ENCODE measurements around the gene ANKRD36B. TPM values are rescaled to one million over a fixed set of nuclear protein-coding genes. Genes with fewer than 3 reads are reported as not detected.
A peak's percentile ranks its signal among the peaks of the same experiment; 100 is the strongest.
"Not testable (repeated sequence)": the region's sequence is repeated elsewhere in the genome, so short reads cannot be mapped to it uniquely, and the experiment has no call there.

ANKRD36B gene
- 2.4 and 3.9 TPM in 2 replicates for total RNA-seq (2014; rRNA removed; shearing (Covaris generic))

DNA sequence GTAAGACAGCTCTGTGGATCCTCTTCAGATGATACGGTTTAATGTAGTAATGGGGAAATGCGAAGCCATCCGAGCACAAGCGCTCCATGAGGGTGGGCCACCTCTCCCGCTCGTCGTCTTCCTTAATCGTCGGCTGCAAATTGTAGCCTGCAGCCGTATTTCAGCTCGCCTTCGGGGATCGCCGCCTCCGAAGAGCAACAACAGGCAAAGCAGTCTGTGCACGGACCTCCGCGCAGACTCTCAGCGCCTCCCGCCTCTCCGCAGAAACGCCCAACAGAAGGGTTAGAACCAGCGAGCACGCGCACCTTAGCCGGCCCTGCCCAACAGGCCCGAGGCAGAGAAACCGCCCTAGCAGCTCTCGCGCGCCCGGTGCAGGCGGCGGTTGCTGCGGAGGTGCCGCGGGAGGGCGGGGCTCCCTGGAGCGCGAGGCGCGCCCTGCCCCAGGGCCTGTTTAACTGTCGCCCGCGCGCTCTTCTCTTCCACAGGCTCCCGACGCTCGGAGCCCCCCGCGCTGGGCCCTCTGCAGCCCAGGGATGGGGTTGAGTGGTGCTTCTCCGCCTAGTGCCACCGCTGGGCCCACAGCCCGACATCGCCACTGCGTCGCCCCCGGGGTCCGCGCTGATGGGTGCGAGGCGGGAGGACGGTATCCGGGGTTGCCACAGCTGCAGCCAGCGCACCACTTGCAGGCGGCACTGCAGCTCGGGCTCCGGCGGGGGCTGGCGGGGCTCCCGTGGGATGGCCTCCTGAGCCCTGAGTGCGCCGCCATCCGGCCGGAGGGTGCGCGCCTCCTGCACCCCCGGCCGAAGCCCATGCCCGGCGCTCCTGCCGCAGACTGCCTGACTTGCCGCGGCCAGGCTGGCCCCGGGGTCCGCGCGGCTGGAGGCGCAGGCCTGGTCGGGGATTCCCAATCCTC, at the start of gene ANKRD36B:
Gene ANKRD36B (minus strand): TSS at position 280 of the 913 bp plus-strand sequence. CDS start 192 bp downstream, at position 88.
- peak; percentile 54 for DNase-seq (ENCODE audit: low spot score)

DNA sequence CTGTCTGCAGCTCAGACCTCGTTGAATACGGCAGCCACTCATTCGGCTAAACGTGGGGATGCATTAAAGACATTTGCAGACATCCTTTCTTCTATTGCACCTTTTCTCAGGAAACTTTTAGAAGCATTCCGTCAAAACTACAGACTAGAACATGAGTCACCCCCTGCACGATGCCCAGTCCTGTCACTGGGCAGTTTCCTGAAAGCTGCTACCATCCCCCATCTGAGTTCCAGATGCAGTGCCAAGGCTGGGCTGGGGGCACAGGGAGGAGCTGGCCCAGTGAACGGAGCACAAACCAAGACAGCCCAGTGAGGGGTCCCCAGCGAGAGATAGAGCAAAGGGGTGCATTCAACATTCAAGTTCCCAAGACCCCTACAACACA, 36.4 kb upstream of the ANKRD36B start:
- not testable (repeated sequence) for DNase-seq (ENCODE audit: low spot score)

DNA sequence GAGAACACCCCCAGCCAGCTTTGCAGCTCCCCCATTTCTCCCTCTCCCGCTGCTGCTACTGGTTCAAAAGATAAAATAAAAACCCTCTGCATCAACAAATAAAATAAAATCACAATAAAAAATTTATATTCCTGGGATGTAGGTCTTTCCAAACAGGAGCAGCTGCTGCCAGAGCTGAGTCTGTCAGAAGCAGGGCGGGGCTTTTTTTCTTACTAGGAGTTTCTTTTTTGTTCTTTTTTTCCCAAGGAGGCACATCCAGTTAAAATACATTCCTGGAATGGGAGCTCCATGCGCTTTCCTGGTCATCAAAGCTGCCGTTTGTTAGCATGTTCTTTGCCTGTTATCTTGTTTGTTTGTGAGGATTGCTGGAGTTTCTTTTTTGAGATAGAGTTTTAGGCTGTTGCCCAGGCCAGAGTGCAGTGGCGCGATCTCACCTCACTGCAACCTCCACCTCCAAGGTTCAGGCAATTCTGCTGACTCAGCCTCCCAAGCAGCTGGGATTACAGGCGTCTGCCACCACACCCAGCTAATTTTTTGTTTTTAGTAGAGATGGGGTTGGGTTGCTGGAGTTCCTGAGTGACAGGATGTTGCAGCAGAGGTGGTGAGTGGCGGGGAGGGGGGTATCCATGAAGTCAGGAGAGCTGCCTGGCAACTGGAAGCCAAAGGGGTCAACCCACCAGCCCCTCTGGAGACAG, 35.8 kb upstream of the ANKRD36B start:
- DNase-seq (ENCODE audit: low spot score), result not testable (repeated sequence)

DNA sequence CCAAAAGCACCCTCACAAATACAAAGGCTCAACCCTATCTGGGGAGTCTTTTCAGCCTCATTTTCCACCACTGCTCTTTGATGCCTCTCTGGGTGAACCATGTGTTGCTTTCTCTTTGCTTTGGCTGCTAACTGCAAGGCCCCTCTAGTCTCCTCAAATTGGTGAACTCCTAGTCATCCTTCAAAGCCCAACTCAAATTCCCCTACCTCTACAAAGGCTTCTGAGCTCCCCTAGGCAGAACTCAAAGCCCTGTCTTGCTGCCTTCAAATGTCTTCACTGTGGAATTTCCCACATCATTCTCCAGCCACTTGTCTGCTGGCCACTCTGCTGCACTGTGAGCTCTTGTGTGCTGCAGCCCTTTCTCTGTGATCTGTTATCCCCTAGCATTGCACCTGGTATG, 33.3 kb upstream of the ANKRD36B start:
- DNase-seq (ENCODE audit: low spot score), result not testable (repeated sequence)

DNA sequence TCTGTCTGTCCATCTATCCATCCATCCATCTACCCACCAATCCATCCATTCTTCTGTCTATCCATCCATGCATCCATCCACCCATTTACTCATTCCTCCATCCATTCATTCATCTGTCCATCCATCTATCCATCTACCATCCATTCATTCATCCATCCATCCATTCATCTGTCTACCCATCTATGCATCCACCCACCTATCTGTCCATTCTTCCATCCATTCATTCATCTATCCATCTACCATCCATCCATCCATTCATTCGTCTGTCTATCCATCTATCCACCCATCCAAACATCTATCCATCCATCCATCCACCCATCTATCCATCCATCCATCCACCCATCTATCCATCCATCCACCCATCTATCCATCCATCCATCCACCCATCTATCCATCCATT, 30.8 kb upstream of the ANKRD36B start:
- DNase-seq (ENCODE audit: low spot score), result not testable (repeated sequence)

DNA sequence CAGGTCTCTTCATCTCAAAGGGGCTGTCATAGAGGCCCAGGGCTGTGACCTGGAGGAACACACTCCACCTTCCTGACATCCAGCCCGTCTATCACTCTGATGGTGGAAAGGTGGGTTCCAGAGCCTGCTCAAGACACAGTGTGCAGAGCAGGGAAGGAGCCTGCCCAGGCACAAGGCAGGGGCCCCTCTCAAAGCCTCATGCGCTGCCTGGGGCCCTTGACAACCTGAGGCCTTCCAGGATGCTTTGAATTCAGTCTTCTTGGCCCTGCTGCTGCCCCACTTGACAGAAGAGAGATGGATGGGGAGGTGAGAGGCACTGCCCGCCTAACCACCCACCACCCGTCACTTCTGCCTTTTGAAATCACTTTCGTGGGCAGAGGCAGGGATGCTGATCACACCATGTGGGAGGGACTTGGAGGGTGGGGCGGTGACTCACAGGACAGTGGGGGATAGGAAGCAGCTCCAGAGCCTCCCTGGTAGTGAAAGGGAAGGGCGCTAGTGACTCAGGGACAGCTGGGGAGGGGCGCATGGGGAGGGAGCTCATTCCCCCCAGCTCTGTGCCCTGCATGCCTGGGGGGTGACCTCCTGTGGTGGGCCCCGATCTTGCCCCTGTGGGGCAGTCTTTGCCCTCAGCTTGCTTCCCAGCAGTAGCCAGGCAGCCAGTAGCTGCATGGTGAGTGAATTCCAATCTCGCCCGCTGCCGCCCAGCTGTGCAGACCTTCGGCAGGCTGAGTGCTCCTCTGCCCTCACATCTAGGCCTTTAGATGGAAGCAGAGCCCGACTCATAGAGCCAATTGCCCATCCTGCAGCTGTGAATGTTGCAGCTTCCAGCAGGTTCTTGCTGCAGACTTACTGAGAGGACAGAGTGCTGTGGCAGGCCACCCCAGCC, 29.5 kb upstream of the ANKRD36B start:
- not testable (repeated sequence) for DNase-seq (ENCODE audit: low spot score)

DNA sequence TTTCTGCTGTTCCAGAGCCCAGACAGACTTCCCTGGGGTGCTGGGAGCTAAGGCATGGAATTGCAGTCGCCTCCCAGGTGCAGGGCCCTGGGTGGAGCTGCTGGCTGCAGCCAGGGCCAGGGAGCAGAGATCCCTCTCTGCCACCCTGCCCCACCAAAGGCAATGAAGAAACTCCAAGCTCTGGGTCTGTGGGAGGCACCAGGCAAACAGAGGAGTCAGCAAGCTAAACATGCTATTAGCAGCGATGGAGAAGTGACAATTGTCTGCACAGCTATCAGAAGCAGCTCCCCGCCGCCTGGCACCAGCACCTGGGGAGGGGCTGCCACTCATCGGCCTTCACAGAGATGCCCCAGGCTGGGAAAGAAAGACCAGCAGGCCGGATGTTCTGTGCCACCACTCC, 28.2 kb upstream of the ANKRD36B start:
- DNase-seq (ENCODE audit: low spot score), result no peak

DNA sequence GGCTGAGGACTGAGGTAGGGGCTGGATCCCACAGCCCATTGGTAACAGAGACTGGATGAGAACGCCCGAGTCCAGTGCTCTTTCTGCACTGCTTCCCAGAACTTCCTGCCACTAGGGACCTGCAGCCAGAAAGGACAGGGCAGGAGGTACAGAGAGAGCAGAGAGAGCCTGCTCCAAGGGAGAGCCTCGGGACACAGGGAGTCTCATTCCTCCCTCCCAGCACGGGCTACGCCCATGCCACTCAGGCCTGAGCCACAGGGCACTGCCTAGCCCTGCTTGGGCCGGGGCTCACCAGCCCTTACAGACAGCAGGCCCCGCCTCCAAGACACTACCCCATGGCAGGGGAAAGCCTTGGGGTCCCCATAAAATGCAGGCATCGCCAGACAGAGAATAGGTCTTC, 26.1 kb upstream of the ANKRD36B start:
- not testable (repeated sequence) for DNase-seq (ENCODE audit: low spot score)

DNA sequence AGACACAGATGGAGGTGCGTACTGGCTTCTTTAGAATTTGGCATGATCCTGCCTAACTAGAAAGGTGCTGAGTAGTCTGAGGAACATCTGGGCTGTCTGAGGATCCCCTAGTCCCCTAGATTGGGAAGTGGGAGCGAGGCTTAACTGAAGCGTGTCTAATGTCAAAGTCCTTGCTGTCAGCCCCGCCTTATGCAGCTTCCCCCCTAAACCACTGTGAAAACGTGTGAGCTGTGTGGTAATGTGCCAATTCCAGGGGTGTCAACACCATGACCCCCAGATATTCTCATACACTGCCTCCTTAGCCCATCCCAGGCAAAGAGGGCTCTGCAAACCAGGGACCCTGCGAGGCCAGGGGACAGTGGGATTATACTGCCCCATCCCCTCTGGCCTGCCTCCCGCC, 22.2 kb upstream of the ANKRD36B start:
- DNase-seq (ENCODE audit: low spot score), result not testable (repeated sequence)

DNA sequence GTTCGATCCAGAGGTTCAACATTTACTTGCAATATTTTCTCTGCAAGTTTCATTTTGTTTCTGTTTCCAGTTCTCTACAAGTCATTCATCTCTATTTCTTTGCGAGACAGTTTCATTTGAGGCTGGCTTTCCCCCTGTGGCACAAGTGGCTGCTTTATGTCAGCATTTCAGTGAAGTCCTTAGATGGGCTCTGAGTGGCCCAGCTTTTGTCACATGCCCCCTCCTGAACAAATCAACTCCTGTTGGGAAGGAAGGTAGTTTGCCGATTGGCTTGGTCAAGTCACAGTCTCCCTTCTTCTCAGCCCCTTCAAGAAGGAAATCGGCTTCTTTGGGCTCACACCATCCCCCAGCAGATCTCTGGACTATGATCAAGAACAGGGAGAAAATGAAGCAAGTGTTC, 19.1 kb upstream of the ANKRD36B start:
- not testable (repeated sequence) for DNase-seq (ENCODE audit: low spot score)

DNA sequence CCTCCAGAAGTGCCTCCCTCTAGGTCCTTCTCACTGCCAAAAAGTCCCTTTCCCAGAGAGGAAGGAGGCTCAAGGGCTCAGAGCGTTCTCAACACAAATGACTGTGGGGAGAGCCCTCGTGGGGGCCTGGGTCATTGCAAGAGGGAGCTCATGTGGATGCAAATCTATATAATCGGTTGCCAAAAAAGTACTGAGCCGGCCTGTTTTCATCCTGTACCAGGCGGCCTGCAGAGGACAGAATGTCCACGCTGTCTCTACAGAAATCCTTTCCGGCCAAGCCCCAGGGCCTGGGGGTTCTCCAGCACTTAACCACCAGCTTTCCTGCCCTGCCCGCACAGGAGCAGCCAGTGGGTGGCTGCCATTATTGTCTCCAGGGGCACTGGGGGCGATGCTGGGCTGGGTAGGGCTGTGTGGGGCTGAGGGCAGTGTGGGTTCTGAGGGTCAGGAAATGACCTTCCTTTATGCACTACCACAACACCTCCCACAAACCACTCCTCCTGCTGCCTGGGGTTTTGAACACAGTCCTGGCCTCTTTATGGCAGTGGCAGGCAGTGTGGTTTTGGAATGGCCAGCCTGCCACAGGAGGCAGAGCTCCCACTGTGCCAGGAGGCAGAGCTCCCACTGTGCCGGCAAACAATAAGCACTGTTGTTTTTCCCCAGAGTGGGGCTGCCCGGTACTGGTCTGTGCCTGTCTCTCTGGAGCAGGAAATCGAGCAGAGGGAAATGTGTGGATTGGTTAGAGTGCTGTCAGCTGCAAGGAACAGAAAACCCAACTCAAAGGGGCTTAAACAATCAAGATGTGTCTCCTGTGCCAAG, 16.1 kb upstream of the ANKRD36B start:
- DNase-seq (ENCODE audit: low spot score), result not testable (repeated sequence)

DNA sequence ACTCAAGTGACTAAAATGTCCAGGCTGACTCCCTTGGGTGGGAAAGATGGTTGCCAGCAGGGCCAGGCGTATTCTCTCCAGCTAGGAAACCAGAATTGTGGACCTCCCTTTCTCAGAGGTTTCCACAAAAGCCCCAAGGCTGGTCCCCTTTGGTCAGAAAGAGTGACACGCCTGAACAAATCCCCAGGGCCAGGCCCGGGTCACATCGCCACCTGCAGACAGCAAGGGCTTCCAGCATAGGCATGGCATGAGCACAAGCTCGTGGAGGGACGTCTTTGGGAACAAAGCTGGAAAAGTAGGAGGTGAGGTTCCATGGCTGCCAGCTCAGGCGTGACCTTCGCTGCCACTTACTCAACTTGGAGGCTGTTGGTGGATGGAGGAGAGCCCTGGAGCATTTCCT, 15.4 kb upstream of the ANKRD36B start:
- DNase-seq (ENCODE audit: low spot score), result not testable (repeated sequence)

DNA sequence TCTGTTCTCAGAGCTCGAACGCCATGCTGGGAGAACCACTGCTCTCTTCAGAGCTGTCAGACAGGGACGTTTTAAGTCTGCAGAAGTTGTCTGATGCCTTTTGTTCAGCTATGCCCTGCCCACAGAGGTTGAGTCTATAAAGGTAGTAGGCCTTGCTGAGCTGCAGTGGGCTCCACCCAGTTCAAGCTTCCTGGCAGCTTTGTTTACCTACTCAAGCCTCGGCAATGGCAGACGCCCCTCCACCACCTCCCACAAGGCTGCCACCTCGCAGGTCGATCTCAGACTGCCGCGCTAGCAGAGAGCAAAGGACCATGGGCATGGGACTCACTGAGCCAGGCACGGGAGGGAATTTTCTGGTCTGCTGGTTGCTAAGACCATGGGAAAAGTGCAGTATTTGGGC, 11.9 kb upstream of the ANKRD36B start:
- DNase-seq (ENCODE audit: low spot score), result not testable (repeated sequence)

DNA sequence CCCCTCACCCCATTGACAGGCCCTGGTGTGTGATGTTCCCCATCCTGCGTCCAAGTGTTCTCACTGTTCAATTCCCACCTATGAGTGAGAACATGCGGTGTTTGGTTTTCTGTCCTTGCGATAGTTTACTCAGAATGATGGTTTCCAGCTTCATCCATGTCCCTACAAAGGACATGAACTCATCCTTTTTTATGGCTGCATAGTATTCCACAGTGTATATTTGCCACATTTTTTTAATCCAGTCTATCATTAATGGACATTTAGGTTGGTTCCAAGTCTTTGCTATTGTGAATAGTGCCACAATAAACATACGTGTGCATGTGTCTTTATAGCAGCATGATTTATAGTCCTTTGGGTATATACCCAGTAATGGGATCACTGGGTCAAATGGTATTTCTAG, 6.5 kb upstream of the ANKRD36B start:
- DNase-seq (ENCODE audit: low spot score), result not testable (repeated sequence)

DNA sequence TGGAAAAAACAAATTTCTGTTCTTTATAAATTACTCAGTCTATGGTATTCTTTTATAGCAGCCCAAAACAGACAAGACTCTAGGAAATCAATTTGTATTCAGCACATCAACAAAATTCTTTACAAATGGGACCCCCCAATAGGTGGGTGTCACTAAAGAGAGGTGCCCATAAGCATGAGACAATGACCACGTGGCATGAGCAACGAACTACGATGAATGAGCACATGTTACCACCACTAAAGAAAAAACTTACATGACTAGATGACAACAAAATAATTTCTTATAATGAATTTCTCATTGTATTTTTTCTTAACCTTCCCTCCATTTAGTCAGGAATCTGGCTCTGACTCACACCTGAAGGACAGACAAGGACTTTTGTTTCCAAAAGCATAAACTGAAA, 3.8 kb upstream of the ANKRD36B start:
- DNase-seq (ENCODE audit: low spot score), result not testable (repeated sequence)

DNA sequence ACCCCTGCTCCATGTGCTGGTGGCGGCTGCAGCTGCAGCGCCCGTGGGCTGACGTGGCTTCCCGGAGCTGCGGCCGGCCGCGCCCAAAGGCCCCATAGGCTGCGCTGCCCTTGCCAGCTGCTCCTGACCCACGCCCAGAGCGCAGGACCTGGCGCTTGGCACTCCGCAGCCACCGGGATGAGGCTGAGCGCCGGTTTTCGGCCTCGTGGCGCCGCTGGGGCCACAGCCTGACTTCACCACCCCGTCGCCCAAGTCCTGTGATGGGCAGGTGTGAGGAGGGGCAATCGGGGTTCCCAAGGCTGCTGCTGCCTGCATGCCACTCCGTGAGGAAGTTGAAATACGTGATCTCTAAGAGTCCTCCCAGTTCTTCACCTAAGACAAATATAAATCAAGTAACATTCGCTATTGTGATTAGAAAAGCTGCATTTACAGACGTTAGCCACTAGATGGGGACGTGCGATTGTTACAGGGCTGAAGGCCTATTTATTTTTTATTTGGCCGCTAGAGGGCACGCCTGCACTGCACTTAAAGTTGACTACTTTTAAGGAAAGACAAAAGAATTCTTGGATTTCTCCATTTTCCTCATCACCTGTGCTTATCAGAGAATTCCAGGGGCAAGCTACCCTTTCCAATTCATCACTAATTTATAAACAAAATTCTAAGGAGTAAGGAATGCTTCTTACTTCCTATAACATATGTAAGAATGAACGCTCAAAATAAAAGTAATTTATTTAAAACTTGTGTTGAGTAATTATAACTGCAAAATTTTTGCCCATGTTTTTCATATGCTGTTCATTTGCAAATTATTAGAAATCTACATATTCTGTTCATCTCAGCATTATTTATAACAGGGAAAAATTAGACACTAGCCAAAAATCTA, 1.1 kb upstream of the ANKRD36B start:
- DNase-seq (ENCODE audit: low spot score), result peak; percentile 78

DNA sequence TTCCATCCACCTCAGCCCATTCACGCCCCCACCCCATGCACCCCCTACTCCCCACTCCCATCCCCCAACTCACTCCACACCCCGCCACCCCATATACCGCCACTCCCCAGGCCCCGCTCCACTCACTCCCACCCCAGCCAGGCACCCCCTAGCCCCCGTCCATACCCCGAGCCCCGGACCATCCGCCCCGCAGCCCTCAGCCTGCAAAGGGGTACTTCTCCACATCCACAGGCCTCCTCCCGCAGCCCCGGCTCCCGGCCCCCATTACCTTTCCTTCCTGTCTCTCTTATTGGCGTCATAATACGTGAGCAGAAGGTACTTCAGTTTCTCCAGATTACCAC, 450 bp downstream of the ANKRD36B start:
- DNase-seq (ENCODE audit: low spot score), result not testable (repeated sequence)

DNA sequence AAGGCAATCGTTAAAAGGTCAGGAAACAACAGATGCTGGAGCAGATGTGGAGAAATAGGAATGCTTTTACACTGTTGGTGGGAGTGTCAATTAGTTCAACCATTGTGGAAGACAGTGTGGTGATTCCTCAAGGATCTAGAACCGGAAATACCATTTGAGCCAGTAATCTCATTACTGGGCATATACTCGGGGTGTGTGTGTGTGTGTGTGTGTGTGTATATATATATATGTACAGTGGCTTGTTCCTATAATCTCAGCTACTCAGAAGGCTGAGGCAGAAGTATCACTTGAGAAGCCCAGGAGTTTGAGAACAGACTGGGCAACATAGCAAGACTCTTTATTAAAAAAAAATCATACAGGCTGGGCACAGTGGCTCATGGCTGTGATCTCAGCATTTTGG, 24.0 kb downstream of the ANKRD36B start:
- not testable (repeated sequence) for DNase-seq (ENCODE audit: low spot score)

DNA sequence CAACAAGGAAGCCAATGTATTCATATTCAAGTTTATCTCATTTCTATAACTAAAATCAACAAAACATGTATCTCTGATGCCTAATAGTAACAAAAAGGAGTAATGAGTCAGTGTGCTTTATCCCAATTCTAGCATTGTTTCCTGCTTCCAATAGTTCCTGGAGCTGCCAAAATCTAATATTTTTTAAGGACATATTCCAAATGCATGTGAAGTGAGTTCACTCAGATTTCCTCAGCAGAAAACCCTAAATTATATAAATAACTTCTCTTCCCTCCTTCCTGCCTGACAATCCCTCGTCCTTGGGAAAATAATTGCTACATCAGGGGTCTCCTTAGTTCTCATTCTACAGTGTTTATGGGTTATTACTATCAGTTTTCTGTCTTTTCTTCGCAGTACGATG, 37.3 kb downstream of the ANKRD36B start:
- not testable (repeated sequence) for DNase-seq (ENCODE audit: low spot score)

DNA sequence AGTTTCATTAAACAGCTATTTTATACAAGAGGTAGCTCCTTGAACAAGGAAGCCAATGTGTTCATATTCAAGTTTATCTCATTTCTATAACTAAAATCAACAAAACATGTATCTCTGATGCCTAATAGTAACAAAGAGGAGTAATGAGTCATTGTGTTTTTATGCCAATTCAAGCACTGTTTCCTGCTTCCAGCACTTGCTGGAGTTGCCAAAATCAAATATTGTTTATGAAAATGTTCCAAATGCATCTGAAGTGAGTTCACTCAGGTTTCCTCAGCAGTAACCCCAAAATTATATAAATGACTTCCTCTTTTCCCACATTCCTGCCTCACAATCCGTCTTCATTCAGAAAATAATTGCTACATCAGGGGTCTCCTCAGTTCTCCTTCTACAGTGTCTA, 39.2 kb downstream of the ANKRD36B start:
- not testable (repeated sequence) for DNase-seq (ENCODE audit: low spot score)
